ENCODE data around the gene GRIK1.

Gene GRIK1

DNA sequence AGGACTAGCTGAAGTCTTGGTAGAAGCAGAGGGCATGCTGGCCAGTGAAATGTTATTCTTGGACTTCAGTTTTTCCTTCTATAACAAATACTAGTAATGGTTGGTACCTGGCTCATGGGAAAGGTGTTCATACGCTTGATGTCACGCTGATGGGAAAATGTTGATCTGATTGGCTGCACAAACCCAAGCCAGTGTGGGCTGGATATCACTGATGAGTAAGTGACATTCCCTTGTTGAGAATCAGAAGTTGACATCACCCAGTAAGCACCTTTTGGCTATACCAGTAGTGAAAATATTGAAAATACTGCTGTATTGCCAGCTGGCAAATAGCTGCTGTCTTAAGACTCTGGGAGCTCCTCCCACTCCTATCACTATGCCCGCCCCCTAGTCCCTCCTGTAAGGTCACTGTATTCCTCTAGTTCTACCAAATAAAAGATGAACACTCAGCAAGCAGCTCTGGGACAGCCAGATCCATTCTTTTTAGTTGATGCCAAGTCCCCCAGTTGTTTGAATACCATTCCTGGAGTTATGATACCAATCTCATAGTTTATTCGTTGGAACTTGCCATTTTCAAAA lies 168.2 kb downstream of the GRIK1 start:
- DNase-seq = no peak

DNA sequence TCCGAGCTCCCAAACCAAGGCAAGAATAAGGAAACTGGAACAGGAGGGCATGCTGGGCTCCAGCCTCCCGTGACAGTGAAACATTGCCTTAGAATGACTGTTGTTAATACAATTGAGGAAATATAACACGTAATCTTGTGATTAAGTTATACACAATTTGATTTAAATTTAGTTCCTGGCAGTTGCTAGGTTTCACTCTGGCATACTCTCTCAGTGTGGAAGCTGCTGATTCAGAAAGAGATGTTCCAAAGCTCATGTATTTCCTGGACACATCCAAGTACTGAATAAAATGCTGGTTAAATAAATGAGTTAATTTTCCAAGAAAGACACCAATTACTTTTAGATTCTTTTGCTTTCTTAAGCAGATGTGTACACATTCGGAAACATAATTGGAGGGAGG lies 176.1 kb downstream of the GRIK1 start:
- no peak for DNase-seq

DNA sequence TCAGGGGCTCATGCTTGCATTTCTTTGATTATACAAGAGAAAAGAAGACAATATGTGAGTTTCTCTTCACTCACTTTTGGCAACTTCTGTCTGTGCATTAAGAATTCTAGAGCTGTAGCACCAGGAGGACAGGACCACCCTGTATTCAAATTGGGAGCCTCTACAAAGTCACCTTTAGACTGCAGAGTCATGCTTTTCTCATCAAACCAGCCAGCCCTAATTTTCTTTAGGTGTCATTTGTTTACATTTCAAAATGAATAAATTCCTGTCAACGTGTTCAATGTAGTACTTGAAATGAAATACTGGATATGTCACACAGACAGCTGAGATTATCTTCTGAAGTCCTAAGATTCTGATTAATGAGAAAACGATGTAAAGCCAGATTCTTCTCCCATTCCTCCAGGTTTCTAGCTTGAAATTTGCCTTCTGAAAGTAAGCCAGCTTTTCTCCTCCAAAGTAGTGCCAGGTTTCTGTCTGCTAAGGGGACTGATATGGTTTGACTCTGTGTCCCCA lies 177.2 kb downstream of the GRIK1 start:
- DNase-seq = no peak

DNA sequence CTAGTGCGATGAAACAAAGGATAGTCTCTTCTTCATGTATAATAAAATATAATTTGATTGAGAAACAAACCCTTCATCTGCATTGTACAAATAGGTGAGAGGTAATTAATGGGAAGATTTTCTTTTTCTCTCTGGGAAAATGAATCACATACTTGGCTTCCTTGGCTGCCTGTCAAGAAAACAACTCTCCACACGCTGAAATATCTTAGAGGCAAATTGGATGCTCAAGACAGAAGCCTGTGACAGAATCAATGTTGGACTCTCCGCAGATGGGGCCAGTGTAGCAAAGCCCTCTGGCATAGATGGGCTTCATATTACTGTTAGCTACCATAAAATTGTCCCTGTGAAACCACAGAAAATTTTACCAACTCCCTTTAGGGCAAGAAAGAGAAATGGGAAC lies 186.6 kb downstream of the GRIK1 start:
- no peak for DNase-seq

DNA sequence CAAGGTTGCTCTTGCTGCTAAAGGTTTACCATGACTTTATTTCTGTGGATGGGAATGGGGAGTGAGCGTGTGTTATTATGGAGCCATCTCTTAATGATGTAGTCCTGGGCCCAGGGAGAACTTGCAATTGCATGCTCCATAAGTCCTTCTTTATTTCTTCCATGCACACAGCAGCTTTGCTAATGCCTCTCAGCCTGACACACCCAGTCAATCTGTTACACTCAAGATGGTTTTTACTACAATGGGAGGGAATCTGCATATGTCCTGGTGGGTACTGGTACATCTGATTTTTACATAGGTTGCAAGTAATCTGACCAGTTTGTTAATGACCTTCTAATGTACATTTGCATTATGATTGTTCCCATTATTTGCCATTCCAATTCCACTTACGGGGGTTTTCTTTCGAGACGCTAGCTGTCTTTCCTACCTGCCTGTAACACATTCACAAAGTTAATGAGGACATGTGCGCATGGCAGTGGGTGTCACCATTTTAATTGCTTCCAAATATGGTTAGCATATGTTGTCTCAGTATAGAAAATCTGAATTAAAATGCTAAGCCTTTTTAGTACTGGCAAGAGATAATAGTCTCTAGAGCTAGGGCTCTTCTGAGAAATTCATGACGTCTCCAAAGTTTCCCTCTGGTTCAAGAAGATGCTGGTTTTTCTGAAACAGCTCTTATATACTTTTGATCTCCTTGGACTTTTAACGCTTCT lies 188.2 kb downstream of the GRIK1 start:
- DNase-seq = no peak

DNA sequence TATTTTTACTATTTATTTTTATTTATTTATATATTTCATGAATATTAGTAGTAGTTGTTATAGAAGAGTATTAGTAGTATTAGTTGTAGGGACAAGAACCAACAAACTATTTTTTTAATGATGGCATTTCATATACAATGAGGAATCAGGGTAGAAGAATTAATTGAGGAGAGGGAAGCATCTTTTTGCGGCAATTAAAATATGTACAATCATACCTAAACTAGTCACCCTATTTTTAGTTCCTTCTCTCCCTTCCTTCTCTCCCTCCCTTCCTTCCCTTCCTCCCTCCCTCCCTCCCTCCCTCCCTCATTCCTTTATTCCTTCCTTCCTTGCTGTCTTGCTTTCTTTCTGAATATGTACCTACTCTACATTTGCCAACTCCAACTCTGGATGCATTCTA lies 189.8 kb downstream of the GRIK1 start:
- no peak for DNase-seq

DNA sequence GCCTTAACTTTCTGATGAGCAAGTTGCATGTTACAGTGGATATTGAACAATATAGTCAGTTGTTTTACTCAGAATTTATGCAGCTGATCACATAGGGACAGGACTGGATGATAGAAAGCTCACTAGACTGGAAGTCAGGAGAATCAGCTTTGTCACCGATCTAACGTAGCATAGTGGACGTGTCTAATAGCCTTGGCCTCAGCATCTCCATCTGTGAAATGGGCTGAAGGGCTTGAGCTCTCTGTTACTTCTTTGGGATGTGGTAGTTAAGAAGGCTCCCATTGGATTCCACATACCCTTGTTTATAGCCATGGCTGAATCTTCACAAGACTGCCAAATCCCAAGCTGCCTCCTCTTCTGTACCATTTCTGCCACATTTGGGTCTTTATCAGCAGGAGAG lies 190.6 kb downstream of the GRIK1 start:
- no peak for DNase-seq

DNA sequence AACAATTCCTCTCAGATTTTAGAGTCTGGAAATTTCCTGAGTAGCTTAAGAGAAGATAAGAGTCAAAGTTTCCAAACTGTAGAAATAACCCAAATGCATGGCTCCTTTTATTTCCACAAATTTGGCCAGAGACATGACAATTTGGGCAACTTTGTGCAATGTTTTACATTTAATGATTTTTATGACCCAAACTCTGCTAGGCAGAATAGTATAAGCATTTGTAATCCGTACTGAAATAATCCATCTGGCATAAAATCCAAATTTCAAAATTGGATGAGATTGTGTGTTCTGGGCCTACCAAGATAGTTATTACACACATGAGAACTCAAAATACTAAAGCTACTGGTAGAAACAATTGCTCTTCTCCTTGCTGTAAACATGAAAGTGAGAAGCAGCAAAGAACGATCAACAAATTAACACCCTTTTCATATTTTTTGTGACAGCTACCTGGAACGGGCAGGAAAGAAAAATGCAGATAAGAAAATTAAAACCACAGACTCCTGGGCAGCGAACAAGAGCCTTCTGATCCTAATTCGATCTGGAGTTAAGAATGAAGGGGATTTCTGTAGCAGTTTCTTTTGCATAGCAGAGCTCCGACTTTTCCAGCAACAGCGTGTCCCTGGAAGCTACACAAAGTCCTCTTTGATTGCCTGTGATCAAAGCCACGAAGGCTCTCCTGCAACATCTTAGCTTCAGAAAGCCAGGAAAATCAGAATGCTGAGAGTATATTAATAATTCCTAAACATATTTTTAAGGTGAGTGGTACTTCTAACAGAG lies 191.2 kb downstream of the GRIK1 start:
- peak; percentile 45 for DNase-seq

DNA sequence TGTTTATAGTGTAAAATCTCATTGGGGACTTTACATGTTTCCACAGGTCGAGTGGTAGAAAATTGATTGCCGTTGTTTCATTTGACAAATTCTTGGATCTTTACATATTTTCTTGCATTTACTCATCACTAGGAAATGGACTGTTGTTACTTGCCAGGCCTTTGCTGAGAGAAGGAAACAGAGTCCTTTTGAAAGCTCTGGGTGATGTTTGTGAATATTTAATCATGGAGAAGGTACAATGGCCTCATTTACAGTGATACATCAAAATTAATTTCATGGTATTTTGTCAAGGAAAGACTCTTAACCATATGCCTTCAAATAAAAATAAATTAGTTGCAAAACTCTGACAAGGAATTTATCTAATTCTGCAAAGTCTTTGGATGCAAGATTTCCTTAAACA lies 198.0 kb downstream of the GRIK1 start:
- no peak for DNase-seq

DNA sequence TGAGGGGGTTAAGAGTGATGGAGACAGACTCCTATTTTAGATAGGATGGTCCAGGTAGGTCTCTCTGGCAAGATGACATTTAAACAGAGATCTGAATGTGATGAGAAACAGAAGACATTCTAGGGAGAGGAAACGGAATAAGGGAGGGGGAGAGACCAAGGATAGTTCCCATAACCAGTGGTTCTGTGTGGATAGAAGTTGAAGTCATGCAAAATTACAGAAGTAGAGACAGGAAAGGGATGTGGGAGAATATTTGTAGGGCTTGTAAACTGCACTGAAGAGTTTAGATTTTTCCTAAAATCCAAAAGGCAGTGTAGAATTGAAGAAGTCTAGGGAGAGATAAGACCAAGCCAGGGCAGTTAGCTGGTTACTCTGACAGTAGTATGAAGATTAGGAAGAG lies 200.6 kb downstream of the GRIK1 start:
- DNase-seq = no peak

DNA sequence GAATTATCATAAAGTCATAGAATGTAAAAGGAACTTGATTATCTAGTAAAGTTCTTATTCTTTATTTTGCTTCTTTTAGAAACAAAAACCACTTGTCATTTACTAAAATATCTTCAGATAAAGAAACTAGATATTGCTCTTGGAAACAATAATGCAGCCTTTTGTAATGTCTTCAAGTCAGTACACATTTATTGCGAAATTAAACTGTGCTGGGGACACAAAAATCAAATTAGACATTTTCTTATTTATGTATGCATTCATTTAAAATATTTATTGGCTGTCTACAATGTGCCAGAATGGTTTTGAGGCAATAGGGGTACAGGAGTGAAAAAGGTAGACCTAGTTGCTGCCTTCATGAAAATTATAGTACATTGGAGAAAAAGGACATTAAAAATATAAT lies 201.1 kb downstream of the GRIK1 start:
- no peak for DNase-seq

DNA sequence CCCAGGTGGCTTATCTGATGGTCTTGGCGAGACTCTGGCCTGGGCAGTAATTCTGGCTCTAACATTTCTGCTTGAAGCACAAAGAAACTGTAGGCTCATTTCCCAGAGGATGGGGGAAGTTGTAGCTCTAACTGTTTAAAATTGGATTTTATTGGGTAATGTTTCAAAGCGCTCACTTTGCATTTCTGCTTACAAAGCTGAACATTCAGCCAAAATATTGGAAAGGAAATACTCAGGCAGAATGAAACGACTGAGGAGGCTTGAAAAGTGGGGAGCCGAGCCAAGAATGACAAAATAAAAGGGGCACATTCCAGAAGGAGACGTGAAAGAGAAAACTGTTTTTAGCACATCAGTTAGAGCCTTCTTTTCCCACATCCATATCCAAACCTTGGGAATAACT lies 202.6 kb downstream of the GRIK1 start:
- peak; percentile 20 for DNase-seq

DNA sequence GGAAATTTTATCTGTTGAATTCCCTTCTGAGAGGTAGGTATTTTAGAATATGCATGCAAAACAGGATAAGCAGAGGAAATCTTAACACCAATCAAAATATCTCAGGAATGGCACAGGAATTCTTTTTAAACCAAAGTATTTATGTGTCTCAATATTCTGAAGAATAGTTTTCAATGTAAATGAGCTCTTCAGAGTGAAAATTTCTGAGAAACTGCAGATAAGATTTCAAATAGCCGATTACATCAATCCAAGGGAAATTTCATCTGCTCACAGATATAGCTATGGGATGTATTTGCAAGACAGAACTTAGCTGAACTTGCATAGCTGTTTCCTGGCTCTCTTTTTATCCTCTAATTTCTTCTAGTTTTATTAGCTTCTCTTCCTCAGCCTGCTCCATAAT lies 209.5 kb downstream of the GRIK1 start:
- no peak for DNase-seq

DNA sequence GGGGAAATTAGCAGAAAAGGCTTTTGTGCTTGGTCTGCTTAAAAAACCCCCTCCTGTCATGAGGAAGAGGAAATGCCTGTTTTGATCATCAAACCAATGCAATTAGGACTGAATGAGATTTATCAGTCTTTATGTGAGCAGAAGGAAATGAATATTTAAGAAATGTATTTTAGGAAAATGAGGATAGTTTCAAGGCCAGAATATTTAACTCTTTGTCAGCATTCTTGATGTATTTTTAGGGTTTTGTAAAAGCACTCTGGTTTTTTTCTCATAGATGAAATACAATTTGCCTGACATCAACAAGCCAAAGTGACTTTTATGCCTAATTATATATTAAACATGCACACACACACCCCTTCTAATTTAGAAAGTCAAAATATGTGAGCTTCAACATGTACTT lies 213.8 kb downstream of the GRIK1 start:
- DNase-seq = no peak

DNA sequence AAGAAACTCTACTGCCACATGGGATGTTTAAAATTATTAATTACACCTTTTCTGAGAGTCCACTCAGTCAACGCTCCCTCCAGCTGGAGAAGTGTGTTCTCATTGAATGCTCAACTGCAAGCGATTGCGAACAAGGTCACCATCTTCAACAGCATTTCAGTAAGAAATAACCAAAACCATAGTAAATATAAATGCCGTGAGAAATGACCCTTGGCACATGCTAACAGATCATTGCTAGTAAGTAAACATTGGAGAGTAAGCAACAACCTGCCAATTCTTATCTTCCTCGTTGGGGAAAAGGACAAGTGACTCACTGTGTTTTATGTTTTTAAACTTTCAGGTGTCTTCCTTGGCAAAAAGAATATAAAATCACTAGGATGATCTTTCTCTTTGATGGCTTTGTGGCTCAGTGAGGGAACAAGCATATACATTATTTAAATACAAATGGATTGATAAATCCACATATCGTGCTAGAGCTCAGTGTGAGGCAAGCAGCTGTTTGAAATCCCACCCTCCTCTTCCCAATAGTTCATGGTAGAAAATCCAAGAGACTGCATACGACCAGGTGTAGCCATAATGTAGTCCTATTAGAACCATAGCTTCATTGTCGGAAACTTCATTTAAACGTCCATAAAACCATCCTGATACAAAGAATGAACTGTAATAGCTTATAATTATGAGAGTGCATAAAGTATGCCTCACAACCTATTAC lies 214.6 kb downstream of the GRIK1 start:
- no peak for DNase-seq

DNA sequence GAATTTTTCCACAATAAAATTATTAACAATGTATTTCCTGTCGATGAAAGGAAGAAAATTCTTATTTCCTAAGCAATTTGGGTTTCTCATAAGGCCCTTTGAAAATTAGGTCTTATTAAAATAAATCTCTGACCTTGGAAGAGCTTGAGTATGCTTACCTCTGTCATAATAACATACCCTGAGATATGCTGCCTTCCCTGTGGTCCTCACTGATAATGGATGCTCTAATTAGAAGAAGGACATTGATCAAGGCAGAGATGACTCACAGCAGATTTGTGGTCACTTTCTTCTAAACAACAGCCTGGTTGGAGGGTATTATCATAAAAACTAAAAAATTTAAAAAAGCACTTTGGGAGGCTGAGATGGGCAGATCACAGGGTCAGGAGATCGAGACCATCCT lies 217.8 kb downstream of the GRIK1 start:
- no peak for DNase-seq

DNA sequence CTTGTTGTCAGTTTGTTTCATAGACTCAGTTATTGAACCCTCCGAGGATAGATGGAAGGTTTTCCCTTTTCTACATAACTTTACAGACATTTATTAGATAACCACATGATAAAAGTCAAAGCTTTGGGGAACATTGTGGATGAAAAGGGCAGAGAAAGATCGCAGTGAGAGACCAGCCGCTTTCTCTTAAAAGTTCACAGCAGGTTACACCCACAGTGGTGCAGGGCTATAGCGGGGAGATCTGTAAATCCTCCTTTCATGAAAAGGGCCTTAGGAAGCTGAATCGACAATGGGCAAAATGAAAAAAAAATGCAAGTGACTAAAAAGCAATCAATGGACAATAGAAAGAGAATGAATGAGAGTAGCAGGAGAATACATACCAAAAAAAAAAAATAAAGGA lies 218.6 kb downstream of the GRIK1 start:
- no peak for DNase-seq

DNA sequence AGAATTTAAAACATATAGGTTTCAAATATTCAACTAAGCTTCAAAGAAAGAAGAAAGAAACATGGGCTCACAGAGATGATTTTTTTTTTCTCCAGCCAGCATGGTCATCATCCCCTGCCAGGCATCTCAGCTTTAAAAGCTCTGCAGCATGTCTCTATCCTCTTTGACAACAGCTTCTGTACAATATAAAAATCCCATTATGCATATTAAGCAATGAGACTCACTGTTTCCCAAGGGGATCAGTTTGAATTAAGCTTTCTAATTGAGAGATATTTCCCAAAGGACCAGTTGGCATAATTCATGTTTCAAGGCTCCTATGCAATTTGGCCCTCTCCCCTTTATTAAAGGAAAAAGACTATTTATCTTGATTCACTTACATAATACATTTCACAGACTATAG lies 220.3 kb downstream of the GRIK1 start:
- DNase-seq = no peak

DNA sequence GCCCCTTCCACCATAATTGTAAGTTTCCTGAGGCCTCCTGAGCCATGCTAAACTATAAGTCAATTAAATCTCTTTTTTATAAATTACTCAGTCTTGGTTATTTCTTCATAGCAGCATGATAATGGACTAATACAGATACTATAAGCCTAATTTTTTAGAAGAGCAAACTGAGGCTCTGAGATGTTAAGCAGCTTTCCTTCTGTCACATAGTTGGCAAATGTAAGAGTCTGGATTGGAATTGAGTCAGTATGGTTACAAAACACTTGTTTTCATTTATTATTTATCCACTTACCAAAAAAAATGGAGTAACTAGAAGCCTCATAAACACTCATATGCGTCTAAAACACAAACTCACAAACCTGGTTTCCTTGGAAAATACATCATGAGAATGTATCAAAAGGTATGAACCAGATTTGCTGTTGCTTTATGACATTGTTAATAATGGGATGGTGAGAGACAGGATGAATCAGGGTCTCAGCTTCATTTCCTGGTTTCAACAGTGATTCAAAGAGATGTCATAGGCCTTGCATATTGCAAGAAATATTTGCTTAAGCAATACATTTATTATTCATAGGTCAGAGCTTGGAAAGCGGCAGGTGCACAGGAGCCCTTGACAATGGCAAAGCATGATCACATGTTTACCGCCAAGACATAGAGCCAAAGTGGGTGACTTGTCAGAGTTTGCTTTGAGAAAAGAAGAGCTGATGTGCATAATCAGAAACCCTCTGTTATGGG lies 221.5 kb downstream of the GRIK1 start:
- no peak for DNase-seq

DNA sequence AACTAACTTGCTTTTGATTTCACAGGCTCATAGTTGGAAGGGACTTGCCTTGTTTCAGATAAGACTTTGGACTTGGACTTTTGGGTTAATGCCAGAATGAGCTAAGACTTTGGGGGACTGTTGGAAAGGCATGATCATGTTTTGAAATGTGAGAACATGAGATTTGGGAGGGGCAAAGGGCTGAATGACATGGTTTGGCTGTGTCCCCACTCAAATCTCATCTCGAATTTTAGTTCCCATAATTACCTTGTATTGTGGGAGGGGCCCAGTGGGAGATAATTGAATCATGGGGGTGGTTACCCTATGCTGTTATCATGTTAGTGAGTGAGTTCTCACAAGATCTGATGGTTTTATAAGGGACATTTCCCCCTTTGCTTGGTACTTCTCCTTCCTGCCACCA lies 222.1 kb downstream of the GRIK1 start:
- no peak for DNase-seq

DNA sequence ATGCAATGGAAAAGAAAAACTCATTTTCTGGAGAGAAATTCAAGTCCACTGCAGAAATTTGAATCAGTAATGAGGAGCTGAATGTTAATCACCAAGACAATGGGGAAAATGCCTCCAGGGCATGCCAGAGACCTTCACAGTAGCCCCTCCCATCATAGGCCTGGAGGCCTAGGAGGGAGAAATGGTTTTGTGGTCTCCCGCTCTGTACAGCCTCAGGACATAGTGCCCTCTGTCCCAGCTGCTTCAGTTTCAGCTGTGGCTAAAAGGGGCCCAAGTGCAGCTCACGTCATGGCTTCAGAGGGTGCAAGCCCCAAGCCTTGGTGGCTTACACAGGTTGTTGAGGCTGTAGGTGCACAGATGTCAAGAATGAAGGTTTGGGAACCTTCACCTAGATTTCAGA lies 223.0 kb downstream of the GRIK1 start:
- DNase-seq = no peak

DNA sequence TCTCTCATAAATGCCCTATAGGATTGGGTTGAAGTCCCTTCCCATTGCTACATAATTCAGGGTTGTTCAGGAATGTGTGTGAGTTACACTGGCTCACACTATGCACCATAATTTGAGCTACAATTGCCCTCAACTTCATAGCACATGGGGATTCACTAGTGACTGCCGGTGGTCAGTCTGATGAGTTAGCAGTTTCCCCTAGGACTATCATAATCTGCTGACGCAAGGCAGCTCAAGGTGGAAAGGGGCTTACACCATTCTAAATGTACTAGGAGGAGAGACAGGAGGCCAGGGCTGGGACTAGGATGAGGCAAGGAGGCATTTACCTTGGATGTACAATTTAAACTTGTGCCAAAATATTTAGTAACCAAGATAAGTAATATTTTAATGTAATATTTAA lies 224.7 kb downstream of the GRIK1 start:
- no peak for DNase-seq

DNA sequence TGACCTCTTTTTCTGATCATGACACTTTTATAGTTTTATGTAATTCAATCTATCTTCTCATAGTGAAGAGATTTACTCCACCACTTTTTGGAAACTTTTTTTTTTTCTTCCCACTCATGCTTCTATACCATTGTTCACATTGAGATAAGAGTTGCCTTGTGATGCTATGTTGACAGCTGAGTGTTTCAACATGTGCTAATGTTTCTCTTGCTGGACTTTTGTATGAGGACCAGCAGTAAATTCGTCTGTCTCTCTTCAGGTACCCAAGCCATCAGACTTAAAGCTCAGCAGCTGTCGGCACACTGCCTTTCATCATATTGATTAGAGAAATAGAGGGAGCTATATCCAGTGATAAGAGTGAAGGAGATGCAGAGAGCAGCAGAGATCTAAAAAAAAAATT lies 227.0 kb downstream of the GRIK1 start:
- no peak for DNase-seq
